Measurements from ENCODE around the gene IRS1. TPM values are rescaled to one million over a fixed set of nuclear protein-coding genes. Genes with fewer than 3 reads are reported as not detected.
A peak's percentile ranks its signal among the peaks of the same experiment; 100 is the strongest.

Gene IRS1
- total RNA-seq, 6 experiments from 2014 or later = 9.0 to 24.4 (median 15.8) TPM

GRCh38 chr2:226837787-226838603 lies 38.4 kb upstream of the IRS1 start:
- Histone ChIP-seq H3K9me3 (no peaks in the 10 kb centered on the region), H3K4me3 (no peak overlapping the region), H3K27me3 (no peaks in the 10 kb centered on the region), H3K4me1 (peaks cover 0 to 25% (median 12%) of the 10 kb centered on the region in 4 donors), H3K36me3 (no peaks in the 10 kb centered on the region), H3K27ac (no peak overlapping the region)
- intact Hi-C loops (cut with DNase I) = no loop called here
- WGBS (ENCODE audit: insufficient coverage, low coverage, low lambda C conversion rate, missing lambda C conversion rate) = 83% methylated on average over 12 of the region's 12 CpGs
- no peak for DNase-seq
- no peak for TF ChIP-seq CTCF (IDR thresholded peaks at IDR 0.05)
- TF ChIP-seq POLR2A (IDR thresholded peaks at IDR 0.05) = no peak
- ATAC-seq = no peak

DNA sequence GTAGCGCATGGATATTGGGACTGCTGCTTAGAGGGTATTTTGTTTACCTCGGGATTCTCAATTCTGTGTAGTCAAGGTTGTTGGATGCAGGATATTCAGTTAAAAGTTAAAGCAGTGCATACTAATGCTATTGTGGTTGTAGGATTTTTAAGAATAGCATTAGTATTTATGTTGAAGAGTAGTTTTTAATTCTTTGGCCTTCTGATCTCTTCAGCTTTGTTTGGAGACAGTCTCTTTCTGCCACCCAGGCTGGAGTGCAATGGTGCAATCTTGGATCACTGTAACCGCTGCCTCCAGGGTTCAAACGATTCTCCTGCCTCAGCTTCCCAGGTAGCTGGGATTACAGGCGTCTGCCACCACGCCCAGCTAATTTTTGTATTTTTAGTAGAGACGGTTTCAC lies 37.7 kb upstream of the IRS1 start:
- H3K9me3 ChIP-seq = no peaks in the 10 kb centered on the region
- peak overlapping the region in 1 of 3 donors; percentile 99 for H3K27ac ChIP-seq
- intact Hi-C loops (cut with DNase I) = no loop called here
- DNase-seq = no peak
- no peak for ATAC-seq
- H3K27me3 ChIP-seq = no peaks in the 10 kb centered on the region
- 69% methylated on average over 4 of the region's 7 CpGs for WGBS (ENCODE audit: insufficient coverage, low coverage, low lambda C conversion rate, missing lambda C conversion rate)
- H3K4me3 ChIP-seq = no peak overlapping the region
- H3K4me1 ChIP-seq = peaks cover 0 to 25% (median 12%) of the 10 kb centered on the region in 4 donors
- no peaks in the 10 kb centered on the region for H3K36me3 ChIP-seq
- TF ChIP-seq CTCF (IDR thresholded peaks at IDR 0.05) (no peak), POLR2A (IDR thresholded peaks at IDR 0.05) (no peak)

GRCh38 chr2:226836548-226836885 lies 36.9 kb upstream of the IRS1 start:
- intact Hi-C loops (cut with DNase I) = no loop called here
- DNase-seq (no peak), ATAC-seq (peak in 2 of 4 donors; percentile 1 to 3)
- Histone ChIP-seq H3K27ac (peak overlapping the region; percentile 99), H3K9me3 (no peaks in the 10 kb centered on the region), H3K27me3 (no peaks in the 10 kb centered on the region), H3K4me3 (peak overlapping the region; percentile 74 to 86 (median 84)), H3K4me1 (peaks cover 0 to 25% (median 12%) of the 10 kb centered on the region in 4 donors), H3K36me3 (no peaks in the 10 kb centered on the region)
- TF ChIP-seq POLR2A (IDR thresholded peaks at IDR 0.05) = no peak
- WGBS (ENCODE audit: insufficient coverage, low coverage, low lambda C conversion rate, missing lambda C conversion rate) = 0% methylated on average over 6 of the region's 6 CpGs

DNA sequence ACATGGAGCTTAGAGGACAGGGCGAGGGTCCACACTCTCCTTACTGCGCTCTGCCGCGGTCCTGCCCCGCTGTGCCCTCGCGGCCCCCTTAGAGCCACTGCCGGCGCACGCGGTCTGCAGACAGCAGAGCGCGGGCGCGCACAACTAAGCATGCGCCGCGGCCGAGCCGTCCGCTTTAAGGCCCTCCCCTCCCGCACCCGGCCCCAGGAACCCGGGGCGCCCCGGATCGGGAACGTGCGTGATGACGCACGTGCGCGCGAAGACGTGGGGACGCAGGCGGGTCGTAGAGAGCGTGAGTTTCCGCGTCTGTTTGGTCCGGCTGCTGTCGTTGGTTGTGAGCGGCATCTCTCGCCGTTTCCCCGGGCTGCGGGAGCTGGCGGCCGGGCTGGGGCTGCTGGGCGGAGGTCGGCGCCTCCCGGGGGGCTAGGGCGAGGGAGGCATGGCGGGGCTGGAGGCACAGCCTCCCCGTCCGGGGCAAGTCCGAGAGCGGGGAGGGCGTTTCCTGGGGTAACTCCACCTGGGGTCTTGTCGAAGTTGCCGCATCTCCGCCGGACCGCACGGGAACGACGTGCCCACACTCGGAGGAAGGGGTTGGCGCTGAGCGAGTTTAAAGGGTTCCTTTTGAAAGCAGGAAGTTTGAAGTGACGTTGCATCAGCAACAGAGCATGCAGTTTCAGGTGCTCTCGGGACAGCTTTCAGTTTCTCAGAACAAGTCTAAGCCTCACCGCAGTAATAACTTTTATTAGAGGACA lies 36.4 kb upstream of the IRS1 start, which contains the start of gene RHBDD1:
Gene RHBDD1, plus strand, starts transcription at position 259 of the 752 bp plus-strand sequence. CDS start 28,640 bp downstream, outside the sequence.
- DNase-seq = peak; percentile 94 to 96 (median 96)
- TF ChIP-seq CTCF (IDR thresholded peaks at IDR 0.05) (no peak), POLR2A (IDR thresholded peaks at IDR 0.05) (peak; percentile 96)
- peak within 1 kb of the TSS; percentile 74 to 86 (median 84) for H3K4me3 ChIP-seq
- 1% methylated on average over 17 of the region's 75 CpGs for WGBS (ENCODE audit: insufficient coverage, low coverage, low lambda C conversion rate, missing lambda C conversion rate)
- intact Hi-C loops (cut with DNase I) = no loop called here
- H3K4me1 ChIP-seq = peaks cover 0 to 25% (median 12%) of the 10 kb centered on the region in 4 donors
- no peaks in the 10 kb centered on the region for H3K27me3 ChIP-seq
- H3K36me3 ChIP-seq = no peaks in the 10 kb centered on the region
- peak within 1 kb of the TSS; percentile 99 for H3K27ac ChIP-seq
- ATAC-seq = peak; percentile 96 to 99 (median 97)
- H3K9me3 ChIP-seq = no peaks in the 10 kb centered on the region
